HCT116 (cell line): ENCODE data around the gene ANO10. TPM values are rescaled to one million over a fixed set of nuclear protein-coding genes. Genes with fewer than 3 reads are reported as not detected.

Experiments used
- ATAC-seq: fragments of 200-7000 bp; cut with Tn5 transposase; 2 replicates; pipeline ENCODE4 v1.9.1; 2020; ENCODE audit warnings: mild to moderate bottlenecking, moderate library complexity
- BruUV-seq: library from RNA; stranded (reverse); fragments of 400-500 nt; replicated peaks from 2 replicates; lab custom pipeline; 2021; lab: Mats Ljungman, UMichigan
- CTCF ChIA-PET: fragments of 300-600 bp; sonication (Branson Sonifier 250); formaldehyde crosslinking; loops from one replicate; lab custom pipeline; 2021; ENCODE audit warnings: antibody characterized with exemption; lab: Charles Lee
- POLR2A ChIA-PET: fragments of 300-600, 350-600 bp; sonication (Branson Sonifier 250); formaldehyde crosslinking; loops from one replicate; lab custom pipeline; 2021; ENCODE audit warnings: antibody characterized with exemption; lab: Charles Lee
- RAD21 ChIA-PET, 2 experiments: fragments of 300-600 bp; sonication (Branson Sonifier 250); formaldehyde crosslinking; loops; one replicate each; lab custom pipeline; 2023; ENCODE audit warnings: low total read pairs in 2 of 2; ENCODE audit not compliant: uncharacterized antibody in 2 of 2, unreplicated experiment in 2 of 2, low non-redundant PET in 1 of 2; lab: Charles Lee
- DNase-seq: peaks from one replicate; pipeline ENCODE4 v3.0.0-alpha.2; 2010; ENCODE audit warnings: low read depth, low spot score
- H2AFZ ChIP-seq: fragments of 200-600 bp; shearing (Covaris generic), sonication (generic); 2 replicates; pipeline ENCODE4 v1.6.1; 2017; ENCODE audit warnings: low read depth, mixed run types, mixed read lengths, antibody characterized with exemption, low read length; ENCODE audit not compliant: poor library complexity, severe bottlenecking
- H3K27ac ChIP-seq: 2 replicates; pipeline ENCODE4 v1.5.1; 2012; ENCODE audit warnings: low read depth, low read length
- H3K27me3 ChIP-seq: fragments of 200-600 bp; sonication (generic); 2 replicates; pipeline ENCODE4 v1.6.1; 2016; ENCODE audit warnings: mixed run types, low read length, mixed read lengths; ENCODE audit not compliant: insufficient read depth
- H3K36me3 ChIP-seq, 2 experiments: fragments of 200-500 bp in 1 of 2; fragments of 200-600 bp in 1 of 2; sonication (Bioruptor generic) in 1 of 2; sonication (generic) in 1 of 2; 2 replicates each; pipeline versions ENCODE4 v1.5.1 to v1.6.1; 2014 to 2016; ENCODE audit warnings: low read length in 2 of 2, inconsistent platforms in 1 of 2, mixed read lengths in 1 of 2, mixed run types in 1 of 2; ENCODE audit not compliant: insufficient read depth in 2 of 2, control insufficient read depth in 1 of 2
- H3K4me1 ChIP-seq, 2 experiments: fragments of 200-600 bp in 1 of 2; sonication (generic) in 1 of 2; 2 replicates each; pipeline versions ENCODE4 v1.5.1 to v1.6.1; 2012 to 2017; ENCODE audit warnings: low read length in 2 of 2, inconsistent platforms in 1 of 2, mild to moderate bottlenecking in 1 of 2, mixed read lengths in 1 of 2, mixed run types in 1 of 2, moderate library complexity in 1 of 2; ENCODE audit not compliant: insufficient read depth in 2 of 2, control insufficient read depth in 1 of 2
- H3K4me2 ChIP-seq: fragments of 200-600 bp; sonication (generic); 2 replicates; pipeline ENCODE4 v1.6.1; 2017; ENCODE audit warnings: mixed run types, low read length, mixed read lengths
- H3K4me3 ChIP-seq, 2 experiments: fragments of 200-600 bp in 1 of 2; sonication (generic) in 1 of 2; replicated peaks in 1 of 2; 2 replicates each; pipeline ENCODE4 v1.5.1; 2011 to 2016; ENCODE audit warnings: low read length in 2 of 2, control low read depth in 1 of 2, low read depth in 1 of 2, mild to moderate bottlenecking in 1 of 2, mixed read lengths in 1 of 2, mixed run types in 1 of 2
- H3K79me2 ChIP-seq: fragments of 200-600 bp; sonication (generic); 2 replicates; pipeline ENCODE4 v1.6.1; 2017; ENCODE audit warnings: mild to moderate bottlenecking, mixed run types, low read length, moderate library complexity, mixed read lengths; ENCODE audit not compliant: insufficient read depth
- H3K9ac ChIP-seq: fragments of 200-600 bp; sonication (generic); 2 replicates; pipeline ENCODE4 v1.6.1; 2016; ENCODE audit warnings: low read length, mixed read lengths
- H3K9me2 ChIP-seq: fragments of 200-600 bp; sonication (generic), shearing (Covaris generic); 2 replicates; pipeline ENCODE4 v1.6.1; 2017; ENCODE audit warnings: mixed run types, mild to moderate bottlenecking, moderate library complexity; ENCODE audit not compliant: insufficient read depth
- H3K9me3 ChIP-seq, 2 experiments: fragments of 200-500 bp in 1 of 2; fragments of 200-600 bp in 1 of 2; sonication (Bioruptor generic) in 1 of 2; sonication (generic) in 1 of 2; 2 replicates each; pipeline ENCODE4 v1.6.1; 2014 to 2017; ENCODE audit warnings: low read length in 2 of 2, mixed read lengths in 2 of 2, inconsistent platforms in 1 of 2, low read depth in 1 of 2, mild to moderate bottlenecking in 1 of 2, mixed run types in 1 of 2, moderate library complexity in 1 of 2; ENCODE audit not compliant: control insufficient read depth in 1 of 2, insufficient read depth in 1 of 2
- H4K20me1 ChIP-seq: fragments of 200-600 bp; sonication (generic), shearing (Covaris generic); 2 replicates; pipeline ENCODE4 v1.6.1; 2017; ENCODE audit warnings: mixed run types, mild to moderate bottlenecking, moderate library complexity; ENCODE audit not compliant: insufficient read depth
- ATF3 ChIP-seq: IDR thresholded peaks from 2 replicates; pipeline ENCODE4 v1.6.1; 2012
- CBX3 ChIP-seq: IDR thresholded peaks from 2 replicates; pipeline ENCODE4 v1.6.1; 2012; ENCODE audit warnings: low read depth
- CEBPB ChIP-seq: IDR thresholded peaks from 2 replicates; pipeline ENCODE4 v1.6.1; 2012; ENCODE audit warnings: low read depth
- CTCF ChIP-seq, 3 experiments: fragments of 200-600 bp in 1 of 3; sonication (generic) in 1 of 3; IDR thresholded peaks in 2 of 3; conservative IDR thresholded peaks in 1 of 3; 2 replicates each; pipeline ENCODE4 v1.5.1; 2012 to 2017; ENCODE audit warnings: low read depth in 2 of 3, low read length in 2 of 3, antibody characterized with exemption in 1 of 3, borderline replicate concordance in 1 of 3, control low read depth in 1 of 3, mild to moderate bottlenecking in 1 of 3, mixed read lengths in 1 of 3, mixed run types in 1 of 3, moderate library complexity in 1 of 3; ENCODE audit not compliant: insufficient read depth in 1 of 3
- EGR1 ChIP-seq: IDR thresholded peaks from 2 replicates; pipeline ENCODE4 v1.6.1; 2012; ENCODE audit warnings: low read depth
- ELF1 ChIP-seq: IDR thresholded peaks from 2 replicates; pipeline ENCODE4 v1.6.1; 2012; ENCODE audit warnings: low read depth, borderline replicate concordance
- EZH2 ChIP-seq: fragments of 200-600 bp; sonication (generic); IDR thresholded peaks from 2 replicates; pipeline ENCODE4 v1.6.1; 2017; ENCODE audit warnings: antibody characterized with exemption, mixed run types
- JUND ChIP-seq: IDR thresholded peaks from 2 replicates; pipeline ENCODE4 v1.6.1; 2012
- POLR2A ChIP-seq: IDR thresholded peaks from 2 replicates; pipeline ENCODE4 v1.7.0; 2011; ENCODE audit warnings: borderline replicate concordance; ENCODE audit not compliant: insufficient read depth, insufficient read length; ENCODE audit errors: extremely low read depth
- POLR2AphosphoS5 ChIP-seq: IDR thresholded peaks from 2 replicates; pipeline ENCODE4 v1.6.1; 2011; ENCODE audit warnings: mild to moderate bottlenecking, low read depth, low read length, moderate library complexity
- REST ChIP-seq: IDR thresholded peaks from 2 replicates; pipeline ENCODE4 v1.6.1; 2012; ENCODE audit warnings: low read depth
- TCF7L2 ChIP-seq: IDR thresholded peaks from 2 replicates; pipeline ENCODE4 v1.7.0; 2011; ENCODE audit warnings: borderline replicate concordance, inconsistent platforms; ENCODE audit not compliant: insufficient read depth, insufficient read length; ENCODE audit errors: extremely low read depth
- YY1 ChIP-seq: IDR thresholded peaks from 2 replicates; pipeline ENCODE4 v1.6.1; 2011; ENCODE audit warnings: low read length, low read depth, moderate library complexity, mild to moderate bottlenecking; ENCODE audit not compliant: insufficient replicate concordance; ENCODE audit errors: extremely low read depth
- ZNF274 ChIP-seq: fragments of 200-500 bp; sonication (Bioruptor generic); IDR thresholded peaks from 2 replicates; pipeline ENCODE4 v1.6.1; 2014; ENCODE audit warnings: mild to moderate bottlenecking, low read depth, low read length, inconsistent platforms
- intact Hi-C: fragments of 100-400 bp; cut with micrococcal nuclease; formaldehyde crosslinking; loops from 2 replicates; pipeline ENCODE4 v1.10.0; 2022
- total RNA-seq: library from RNA; stranded (reverse); gene quantifications from one replicate; pipeline ENCODE4 v1.2.1, GENCODE V29; 2021; ENCODE audit not compliant: unreplicated experiment
- TF ChIP-seq, protein P1 (sequence below): IDR thresholded peaks from 2 replicates; pipeline ENCODE4 v1.6.1; 2012
- TF ChIP-seq, protein P2 (sequence below): IDR thresholded peaks from 2 replicates; pipeline ENCODE4 v1.6.1; 2011; ENCODE audit warnings: mild to moderate bottlenecking, low read length, moderate library complexity; ENCODE audit not compliant: insufficient replicate concordance; ENCODE audit errors: extremely low read depth

ANO10 gene
- total RNA-seq, 1 experiment from 2014 or later: 13.3 TPM

GRCh38 chr3:43364926-43365325, 256.9 kb downstream of the ANO10 start:
- POLR2A ChIA-PET: no interaction called here
- no peak overlapping the region for H3K4me3 ChIP-seq
- no peak overlapping the region for H2AFZ ChIP-seq
- ATAC-seq (no peak), DNase-seq (no peak)
- RAD21 ChIA-PET: no interaction called here
- CTCF ChIA-PET: no interaction called here
- no peaks in the 10 kb centered on the region for H3K9me2 ChIP-seq
- no peaks in the 10 kb centered on the region for H3K36me3 ChIP-seq
- intact Hi-C loops: no loop called here
- BruUV-seq: no TSS peak
- H3K27me3 ChIP-seq: no peaks in the 10 kb centered on the region
- no peak for TF ChIP-seq CEBPB
- no peak for TF ChIP-seq JUND
- TF ChIP-seq, protein P1, sequence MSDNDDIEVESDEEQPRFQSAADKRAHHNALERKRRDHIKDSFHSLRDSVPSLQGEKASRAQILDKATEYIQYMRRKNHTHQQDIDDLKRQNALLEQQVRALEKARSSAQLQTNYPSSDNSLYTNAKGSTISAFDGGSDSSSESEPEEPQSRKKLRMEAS: no peak
- TF ChIP-seq REST: no peak
- TF ChIP-seq CTCF (IDR thresholded peaks at IDR 0.05 in 2 of 3, conservative IDR thresholded peaks at IDR 0.05 in 1 of 3; ENCODE audit: borderline replicate concordance in 1 of 3, insufficient read depth in 1 of 3, low read depth in 2 of 3, low read length in 2 of 3): no peak
- no peak for TF ChIP-seq TCF7L2
- TF ChIP-seq, protein P2, sequence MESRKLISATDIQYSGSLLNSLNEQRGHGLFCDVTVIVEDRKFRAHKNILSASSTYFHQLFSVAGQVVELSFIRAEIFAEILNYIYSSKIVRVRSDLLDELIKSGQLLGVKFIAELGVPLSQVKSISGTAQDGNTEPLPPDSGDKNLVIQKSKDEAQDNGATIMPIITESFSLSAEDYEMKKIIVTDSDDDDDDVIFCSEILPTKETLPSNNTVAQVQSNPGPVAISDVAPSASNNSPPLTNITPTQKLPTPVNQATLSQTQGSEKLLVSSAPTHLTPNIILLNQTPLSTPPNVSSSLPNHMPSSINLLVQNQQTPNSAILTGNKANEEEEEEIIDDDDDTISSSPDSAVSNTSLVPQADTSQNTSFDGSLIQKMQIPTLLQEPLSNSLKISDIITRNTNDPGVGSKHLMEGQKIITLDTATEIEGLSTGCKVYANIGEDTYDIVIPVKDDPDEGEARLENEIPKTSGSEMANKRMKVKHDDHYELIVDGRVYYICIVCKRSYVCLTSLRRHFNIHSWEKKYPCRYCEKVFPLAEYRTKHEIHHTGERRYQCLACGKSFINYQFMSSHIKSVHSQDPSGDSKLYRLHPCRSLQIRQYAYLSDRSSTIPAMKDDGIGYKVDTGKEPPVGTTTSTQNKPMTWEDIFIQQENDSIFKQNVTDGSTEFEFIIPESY: no peak
- no peak for TF ChIP-seq YY1
- TF ChIP-seq EZH2: no peak
- no peak for TF ChIP-seq CBX3
- no peak for TF ChIP-seq ATF3
- no peak for TF ChIP-seq ZNF274
- no peak for TF ChIP-seq ELF1
- TF ChIP-seq POLR2A: no peak
- no peak for TF ChIP-seq POLR2AphosphoS5
- no peak for TF ChIP-seq EGR1
- no peaks in the 10 kb centered on the region for H3K9me3 ChIP-seq
- no peaks in the 10 kb centered on the region for H3K4me1 ChIP-seq
- no peaks in the 10 kb centered on the region for H3K79me2 ChIP-seq
- no peaks in the 10 kb centered on the region for H4K20me1 ChIP-seq
- no peak overlapping the region for H3K4me2 ChIP-seq
- no peak overlapping the region for H3K9ac ChIP-seq
- no peak overlapping the region for H3K27ac ChIP-seq
